ENCODE data around the gene SENP5.
"Not testable (repeated sequence)": the region's sequence is repeated elsewhere in the genome, so short reads cannot be mapped to it uniquely, and the experiment has no call there.

SENP5 gene

GRCh38 chr3:196942915-196943277 lies 75.2 kb downstream of the SENP5 start:
- Histone ChIP-seq H3K27me3 (ENCODE audit: control insufficient read depth, insufficient read depth, low read length) (no peaks in the 10 kb centered on the region), H3K36me3 (ENCODE audit: control insufficient read depth, insufficient read depth, low read length) (peaks cover 26% of the 10 kb centered on the region), H3K9me3 (ENCODE audit: control insufficient read depth, insufficient read depth, low read length) (no peaks in the 10 kb centered on the region), H3K4me3 (ENCODE audit: low read depth, low read length) (peak overlapping the region; percentile 90), H3K4me1 (ENCODE audit: control insufficient read depth, insufficient read depth, low read length) (peaks cover 12% of the 10 kb centered on the region), H3K27ac (ENCODE audit: low read depth, low read length) (peak overlapping the region; percentile 98), H3K9ac (ENCODE audit: low read depth, low read length) (peak overlapping the region; percentile 87)

GRCh38 chr3:196944037-196944790 lies 76.5 kb downstream of the SENP5 start:
- not testable (repeated sequence) for H3K9ac ChIP-seq (ENCODE audit: low read depth, low read length); H3K27me3 ChIP-seq (ENCODE audit: control insufficient read depth, insufficient read depth, low read length); H3K9me3 ChIP-seq (ENCODE audit: control insufficient read depth, insufficient read depth, low read length)
- Histone ChIP-seq H3K4me1 (ENCODE audit: control insufficient read depth, insufficient read depth, low read length) (peaks cover 12% of the 10 kb centered on the region), H3K36me3 (ENCODE audit: control insufficient read depth, insufficient read depth, low read length) (peaks cover 13% of the 10 kb centered on the region), H3K4me3 (ENCODE audit: low read depth, low read length) (peak overlapping the region; percentile 90), H3K27ac (ENCODE audit: low read depth, low read length) (peak overlapping the region; percentile 80)

- H3K9ac ChIP-seq (ENCODE audit: low read depth, low read length), result no peak overlapping the region
- peaks cover 7% of the 10 kb centered on the region; the same call in 1 of the 2 replicates for H3K4me1 ChIP-seq (ENCODE audit: control insufficient read depth, insufficient read depth, low read length)
- H3K27ac ChIP-seq (ENCODE audit: low read depth, low read length), result no peak overlapping the region
- no peaks in the 10 kb centered on the region for H3K27me3 ChIP-seq (ENCODE audit: control insufficient read depth, insufficient read depth, low read length)
- H3K9me3 ChIP-seq (ENCODE audit: control insufficient read depth, insufficient read depth, low read length), result no peaks in the 10 kb centered on the region
- no peak overlapping the region for H3K4me3 ChIP-seq (ENCODE audit: low read depth, low read length)
- H3K36me3 ChIP-seq (ENCODE audit: control insufficient read depth, insufficient read depth, low read length), result no peaks in the 10 kb centered on the region
Measured at GRCh38 chr3:196947136-196947859, 79.6 kb downstream of the SENP5 start.

GRCh38 chr3:196947860-196948441 lies 80.2 kb downstream of the SENP5 start:
- H3K36me3 ChIP-seq (ENCODE audit: control insufficient read depth, insufficient read depth, low read length), result no peaks in the 10 kb centered on the region
- no peak overlapping the region for H3K4me3 ChIP-seq (ENCODE audit: low read depth, low read length)
- H3K4me1 ChIP-seq (ENCODE audit: control insufficient read depth, insufficient read depth, low read length), result peaks cover 7% of the 10 kb centered on the region; the same call in 1 of the 2 replicates
- no peaks in the 10 kb centered on the region for H3K27me3 ChIP-seq (ENCODE audit: control insufficient read depth, insufficient read depth, low read length)
- H3K9ac ChIP-seq (ENCODE audit: low read depth, low read length), result no peak overlapping the region
- H3K27ac ChIP-seq (ENCODE audit: low read depth, low read length), result no peak overlapping the region
- H3K9me3 ChIP-seq (ENCODE audit: control insufficient read depth, insufficient read depth, low read length), result no peaks in the 10 kb centered on the region

GRCh38 chr3:196948442-196949284 lies 80.9 kb downstream of the SENP5 start:
- H3K9ac ChIP-seq (ENCODE audit: low read depth, low read length), result no peak overlapping the region
- H3K9me3 ChIP-seq (ENCODE audit: control insufficient read depth, insufficient read depth, low read length), result no peaks in the 10 kb centered on the region
- no peak overlapping the region for H3K27ac ChIP-seq (ENCODE audit: low read depth, low read length)
- no peaks in the 10 kb centered on the region for H3K36me3 ChIP-seq (ENCODE audit: control insufficient read depth, insufficient read depth, low read length)
- H3K27me3 ChIP-seq (ENCODE audit: control insufficient read depth, insufficient read depth, low read length), result no peaks in the 10 kb centered on the region
- H3K4me1 ChIP-seq (ENCODE audit: control insufficient read depth, insufficient read depth, low read length), result peaks cover 2% of the 10 kb centered on the region; the same call in 1 of the 2 replicates
- H3K4me3 ChIP-seq (ENCODE audit: low read depth, low read length), result no peak overlapping the region

GRCh38 chr3:196949285-196949619 lies 81.5 kb downstream of the SENP5 start:
- H3K9me3 ChIP-seq (ENCODE audit: control insufficient read depth, insufficient read depth, low read length), result no peaks in the 10 kb centered on the region
- H3K27ac ChIP-seq (ENCODE audit: low read depth, low read length), result no peak overlapping the region
- no peaks in the 10 kb centered on the region for H3K4me1 ChIP-seq (ENCODE audit: control insufficient read depth, insufficient read depth, low read length)
- H3K36me3 ChIP-seq (ENCODE audit: control insufficient read depth, insufficient read depth, low read length), result no peaks in the 10 kb centered on the region
- H3K4me3 ChIP-seq (ENCODE audit: low read depth, low read length), result no peak overlapping the region
- H3K9ac ChIP-seq (ENCODE audit: low read depth, low read length), result no peak overlapping the region
- H3K27me3 ChIP-seq (ENCODE audit: control insufficient read depth, insufficient read depth, low read length), result no peaks in the 10 kb centered on the region

- no peak overlapping the region for H3K27ac ChIP-seq (ENCODE audit: low read depth, low read length)
- H3K4me1 ChIP-seq (ENCODE audit: control insufficient read depth, insufficient read depth, low read length), result no peaks in the 10 kb centered on the region
- H3K36me3 ChIP-seq (ENCODE audit: control insufficient read depth, insufficient read depth, low read length), result no peaks in the 10 kb centered on the region
- H3K4me3 ChIP-seq (ENCODE audit: low read depth, low read length), result no peak overlapping the region
- H3K9me3 ChIP-seq (ENCODE audit: control insufficient read depth, insufficient read depth, low read length), result no peaks in the 10 kb centered on the region
- no peak overlapping the region for H3K9ac ChIP-seq (ENCODE audit: low read depth, low read length)
- no peaks in the 10 kb centered on the region for H3K27me3 ChIP-seq (ENCODE audit: control insufficient read depth, insufficient read depth, low read length)
Measured at GRCh38 chr3:196949750-196950149, 82.0 kb downstream of the SENP5 start.

GRCh38 chr3:196951371-196951770 lies 83.7 kb downstream of the SENP5 start:
- Histone ChIP-seq H3K36me3 (ENCODE audit: control insufficient read depth, insufficient read depth, low read length) (no peaks in the 10 kb centered on the region), H3K4me1 (ENCODE audit: control insufficient read depth, insufficient read depth, low read length) (no peaks in the 10 kb centered on the region), H3K4me3 (ENCODE audit: low read depth, low read length) (no peak overlapping the region), H3K27me3 (ENCODE audit: control insufficient read depth, insufficient read depth, low read length) (no peaks in the 10 kb centered on the region), H3K9me3 (ENCODE audit: control insufficient read depth, insufficient read depth, low read length) (no peaks in the 10 kb centered on the region), H3K27ac (ENCODE audit: low read depth, low read length) (no peak overlapping the region), H3K9ac (ENCODE audit: low read depth, low read length) (no peak overlapping the region)

- Histone ChIP-seq H3K27me3 (ENCODE audit: control insufficient read depth, insufficient read depth, low read length) (no peaks in the 10 kb centered on the region), H3K9ac (ENCODE audit: low read depth, low read length) (no peak overlapping the region), H3K27ac (ENCODE audit: low read depth, low read length) (no peak overlapping the region), H3K4me3 (ENCODE audit: low read depth, low read length) (no peak overlapping the region), H3K36me3 (ENCODE audit: control insufficient read depth, insufficient read depth, low read length) (no peaks in the 10 kb centered on the region), H3K4me1 (ENCODE audit: control insufficient read depth, insufficient read depth, low read length) (no peaks in the 10 kb centered on the region), H3K9me3 (ENCODE audit: control insufficient read depth, insufficient read depth, low read length) (no peaks in the 10 kb centered on the region)
Measured at GRCh38 chr3:196954832-196955231, 87.1 kb downstream of the SENP5 start.

GRCh38 chr3:196962108-196962929 lies 94.6 kb downstream of the SENP5 start:
- Histone ChIP-seq H3K36me3 (ENCODE audit: control insufficient read depth, insufficient read depth, low read length) (no peaks in the 10 kb centered on the region), H3K27me3 (ENCODE audit: control insufficient read depth, insufficient read depth, low read length) (peaks cover 30% of the 10 kb centered on the region), H3K4me3 (ENCODE audit: low read depth, low read length) (no peak overlapping the region), H3K9me3 (ENCODE audit: control insufficient read depth, insufficient read depth, low read length) (no peaks in the 10 kb centered on the region), H3K4me1 (ENCODE audit: control insufficient read depth, insufficient read depth, low read length) (no peaks in the 10 kb centered on the region; the same call in 1 of the 2 replicates), H3K27ac (ENCODE audit: low read depth, low read length) (no peak overlapping the region), H3K9ac (ENCODE audit: low read depth, low read length) (no peak overlapping the region)
